ENCODE measurements around the gene BBIP1.
A peak's percentile ranks its signal among the peaks of the same experiment; 100 is the strongest.

Gene BBIP1

DNA sequence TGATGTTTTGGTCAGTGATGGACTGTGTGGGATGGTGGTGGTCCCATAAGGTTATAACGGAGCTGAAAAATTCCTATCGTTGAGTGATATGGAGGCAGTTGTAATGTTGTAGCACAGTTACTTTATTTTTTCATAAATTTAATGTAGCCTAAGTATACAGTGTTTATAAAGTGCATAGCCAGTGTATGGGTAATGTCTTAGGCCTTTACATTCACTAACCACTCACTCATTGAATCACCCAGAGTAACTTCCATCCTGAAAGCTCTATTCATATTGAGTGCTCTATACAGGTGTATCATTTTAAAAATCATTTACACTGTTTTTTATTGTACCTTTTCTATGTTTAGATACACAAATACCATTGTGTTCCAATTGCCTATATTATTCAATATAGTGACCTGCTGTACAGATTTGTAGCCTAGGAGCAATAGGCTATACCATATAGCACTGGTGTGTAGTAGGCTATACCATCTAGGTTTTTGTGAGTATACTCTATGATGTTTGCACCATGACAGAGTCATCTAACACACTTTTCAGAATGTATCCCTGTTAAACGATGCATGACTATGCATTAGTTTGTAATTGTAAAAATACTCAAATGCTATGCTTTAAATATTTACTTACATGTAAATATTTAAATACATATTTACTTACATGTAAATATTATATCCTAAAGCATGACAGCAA is 26.2 kb downstream of the BBIP1 start:
- Histone ChIP-seq H3K36me3 (peaks cover 63% of the 10 kb centered on the region), H3K27ac (no peak overlapping the region), H3K4me3 (ENCODE audit: low read depth in 1 of 2, low read length in 1 of 2) (no peak overlapping the region), H3K9me3 (no peaks in the 10 kb centered on the region), H3K27me3 (no peaks in the 10 kb centered on the region), H3K4me1 (ENCODE audit: control insufficient read depth in 1 of 2, insufficient read depth in 1 of 2, low read depth in 1 of 2, low read length in 1 of 2) (peaks cover 0 to 4% of the 10 kb centered on the region in 2 experiments)
- TF ChIP-seq, protein P1, sequence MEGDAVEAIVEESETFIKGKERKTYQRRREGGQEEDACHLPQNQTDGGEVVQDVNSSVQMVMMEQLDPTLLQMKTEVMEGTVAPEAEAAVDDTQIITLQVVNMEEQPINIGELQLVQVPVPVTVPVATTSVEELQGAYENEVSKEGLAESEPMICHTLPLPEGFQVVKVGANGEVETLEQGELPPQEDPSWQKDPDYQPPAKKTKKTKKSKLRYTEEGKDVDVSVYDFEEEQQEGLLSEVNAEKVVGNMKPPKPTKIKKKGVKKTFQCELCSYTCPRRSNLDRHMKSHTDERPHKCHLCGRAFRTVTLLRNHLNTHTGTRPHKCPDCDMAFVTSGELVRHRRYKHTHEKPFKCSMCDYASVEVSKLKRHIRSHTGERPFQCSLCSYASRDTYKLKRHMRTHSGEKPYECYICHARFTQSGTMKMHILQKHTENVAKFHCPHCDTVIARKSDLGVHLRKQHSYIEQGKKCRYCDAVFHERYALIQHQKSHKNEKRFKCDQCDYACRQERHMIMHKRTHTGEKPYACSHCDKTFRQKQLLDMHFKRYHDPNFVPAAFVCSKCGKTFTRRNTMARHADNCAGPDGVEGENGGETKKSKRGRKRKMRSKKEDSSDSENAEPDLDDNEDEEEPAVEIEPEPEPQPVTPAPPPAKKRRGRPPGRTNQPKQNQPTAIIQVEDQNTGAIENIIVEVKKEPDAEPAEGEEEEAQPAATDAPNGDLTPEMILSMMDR (IDR thresholded peaks at IDR 0.05): no peak

- H3K27ac ChIP-seq: no peak overlapping the region
- H3K4me1 ChIP-seq (ENCODE audit: control insufficient read depth in 1 of 2, insufficient read depth in 1 of 2, low read depth in 1 of 2, low read length in 1 of 2): no peaks in the 10 kb centered on the region
- peaks cover 83% of the 10 kb centered on the region for H3K36me3 ChIP-seq
- no peaks in the 10 kb centered on the region for H3K27me3 ChIP-seq
- H3K4me3 ChIP-seq (ENCODE audit: low read depth in 1 of 2, low read length in 1 of 2): no peak overlapping the region
- no peaks in the 10 kb centered on the region for H3K9me3 ChIP-seq
- TF ChIP-seq, protein P1 (IDR thresholded peaks at IDR 0.05): no peak
Measured at GRCh38 chr10:110887560-110887959, 31.4 kb downstream of the BBIP1 start.

DNA sequence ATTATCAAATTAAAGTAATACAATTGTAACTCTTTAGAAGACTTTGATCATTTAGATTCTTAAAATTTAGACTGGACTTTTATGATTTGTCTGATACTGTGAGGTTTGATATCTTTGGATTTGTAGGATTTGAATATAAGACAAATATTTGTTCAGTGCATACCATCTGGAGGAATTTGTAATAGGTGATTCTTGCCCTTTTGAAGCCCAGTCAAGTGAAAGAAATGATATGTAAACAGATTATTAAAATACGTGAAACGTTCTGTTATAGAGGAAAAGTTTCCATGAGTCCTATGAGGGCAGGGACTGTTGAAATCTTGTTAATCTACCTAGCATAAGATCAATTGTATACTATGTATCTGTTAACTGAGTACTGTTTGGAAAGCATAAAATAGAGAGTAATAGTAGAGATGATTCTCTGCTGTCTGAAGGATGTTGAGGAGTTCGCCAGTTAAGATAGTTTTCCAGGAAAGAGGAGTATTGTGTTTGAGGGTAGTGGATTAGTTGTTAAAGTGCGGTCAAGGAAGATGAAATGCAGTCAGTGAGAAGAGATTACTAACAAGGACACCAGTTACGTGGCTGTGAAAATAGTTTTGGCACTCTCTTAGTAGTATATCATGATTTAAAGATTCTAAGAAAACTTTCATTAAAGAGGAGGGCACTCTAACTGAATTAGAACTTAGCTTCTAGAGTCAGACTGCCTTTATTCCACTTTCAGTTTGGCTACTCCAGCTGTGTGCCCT is 32.9 kb downstream of the BBIP1 start:
- peak overlapping the region; percentile 12 for H3K27ac ChIP-seq
- H3K27me3 ChIP-seq: no peaks in the 10 kb centered on the region
- TF ChIP-seq, protein P1 (IDR thresholded peaks at IDR 0.05): no peak
- no peaks in the 10 kb centered on the region for H3K4me1 ChIP-seq (ENCODE audit: control insufficient read depth in 1 of 2, insufficient read depth in 1 of 2, low read depth in 1 of 2, low read length in 1 of 2)
- H3K4me3 ChIP-seq (ENCODE audit: low read depth in 1 of 2, low read length in 1 of 2): no peak overlapping the region
- H3K9me3 ChIP-seq: no peaks in the 10 kb centered on the region
- peaks cover 92% of the 10 kb centered on the region for H3K36me3 ChIP-seq

DNA sequence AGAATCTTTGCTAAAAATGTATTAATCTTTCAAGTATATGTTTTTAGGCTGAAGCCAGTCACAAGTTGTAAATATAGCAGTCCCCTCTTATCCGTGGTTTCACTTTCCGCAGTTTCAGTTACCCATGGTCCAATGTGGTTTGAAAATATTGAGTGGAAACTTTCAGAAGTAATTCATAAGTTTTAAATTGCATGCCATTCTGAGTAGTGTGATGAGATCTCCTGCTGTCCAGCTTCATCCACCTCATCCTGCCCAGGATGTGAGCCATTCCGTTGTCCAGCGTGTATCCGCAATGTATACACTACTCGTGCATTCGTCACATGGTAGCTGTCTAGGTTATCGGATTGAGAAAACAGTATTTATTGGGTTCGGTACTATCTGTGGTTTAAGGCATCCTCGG is 35.1 kb downstream of the BBIP1 start:
- H3K4me3 ChIP-seq (ENCODE audit: low read depth in 1 of 2, low read length in 1 of 2): no peak overlapping the region
- H3K27me3 ChIP-seq: no peaks in the 10 kb centered on the region
- no peaks in the 10 kb centered on the region for H3K4me1 ChIP-seq (ENCODE audit: control insufficient read depth in 1 of 2, insufficient read depth in 1 of 2, low read depth in 1 of 2, low read length in 1 of 2)
- no peaks in the 10 kb centered on the region for H3K9me3 ChIP-seq
- TF ChIP-seq, protein P1 (IDR thresholded peaks at IDR 0.05): no peak
- H3K27ac ChIP-seq: no peak overlapping the region
- peaks cover 82% of the 10 kb centered on the region for H3K36me3 ChIP-seq

GRCh38 chr10:110881905-110882304 is 37.1 kb downstream of the BBIP1 start:
- peaks cover 83% of the 10 kb centered on the region for H3K36me3 ChIP-seq
- TF ChIP-seq, protein P1 (IDR thresholded peaks at IDR 0.05): no peak
- no peak overlapping the region for H3K4me3 ChIP-seq (ENCODE audit: low read depth in 1 of 2, low read length in 1 of 2)
- H3K27ac ChIP-seq: no peak overlapping the region
- H3K27me3 ChIP-seq: no peaks in the 10 kb centered on the region
- no peaks in the 10 kb centered on the region for H3K4me1 ChIP-seq (ENCODE audit: control insufficient read depth in 1 of 2, insufficient read depth in 1 of 2, low read depth in 1 of 2, low read length in 1 of 2)
- no peaks in the 10 kb centered on the region for H3K9me3 ChIP-seq

All from neutrophil (primary cell).